ENCODE results near the gene KLK12.

DNA sequence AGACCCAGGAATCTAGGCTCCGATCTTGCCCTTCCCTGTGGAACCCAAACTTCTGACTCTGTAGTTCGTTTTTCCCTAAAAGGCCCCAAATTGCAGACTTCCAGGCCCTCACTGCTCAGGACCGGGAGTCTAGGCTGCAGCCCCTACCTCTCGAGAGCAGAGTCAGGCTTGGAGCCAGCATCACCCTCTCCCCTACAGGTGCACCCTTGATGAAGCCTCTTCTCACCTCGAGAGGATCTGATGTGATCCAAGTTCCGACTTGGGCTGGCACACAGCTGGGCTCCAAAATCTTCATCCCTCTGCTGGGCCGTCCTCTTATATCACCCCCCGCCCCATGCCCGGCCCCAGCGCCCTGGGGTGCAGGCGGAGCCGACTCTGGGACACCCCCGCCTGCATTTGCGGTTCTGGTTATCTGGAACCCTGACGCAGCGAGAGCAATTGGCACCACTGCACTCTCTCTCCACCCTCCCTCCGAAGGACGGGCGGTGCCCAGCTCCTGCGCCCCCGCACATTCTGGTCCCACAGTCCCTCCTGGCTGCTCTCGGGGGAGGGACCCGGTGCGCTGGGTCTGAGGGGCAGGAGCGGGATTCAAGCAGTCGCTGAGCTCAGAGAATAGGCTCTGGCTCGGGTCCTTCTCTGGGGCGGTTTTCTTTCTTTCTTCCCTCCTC, 51.0 kb downstream of the KLK12 start, which contains the start of gene KLK7:
- TF ChIP-seq POLR2AphosphoS5 (IDR thresholded peaks at IDR 0.05; ENCODE audit: low read depth, low read length) (no peak), POLR2A (IDR thresholded peaks at IDR 0.05; ENCODE audit: low read depth, low read length) (no peak), TAF1 (IDR thresholded peaks at IDR 0.05; ENCODE audit: borderline replicate concordance, low read depth, low read length) (no peak)
